HG03139 (cell line): ENCODE results near the gene ZNF57.
"Not testable (repeated sequence)": the region's sequence is repeated elsewhere in the genome, so short reads cannot be mapped to it uniquely, and the experiment has no call there.

Experiments
- ATAC-seq: cut with Tn5 transposase; IDR thresholded peaks from one replicate; pipeline ENCODE4 v1.9.1; 2021; ENCODE audit not compliant: unreplicated experiment

Gene ZNF57

GRCh38 chr19:2950286-2951124, 49.8 kb downstream of the ZNF57 start:
- peak; percentile 92 for ATAC-seq

GRCh38 chr19:2952953-2953481, 52.3 kb downstream of the ZNF57 start:
- ATAC-seq: no peak

DNA sequence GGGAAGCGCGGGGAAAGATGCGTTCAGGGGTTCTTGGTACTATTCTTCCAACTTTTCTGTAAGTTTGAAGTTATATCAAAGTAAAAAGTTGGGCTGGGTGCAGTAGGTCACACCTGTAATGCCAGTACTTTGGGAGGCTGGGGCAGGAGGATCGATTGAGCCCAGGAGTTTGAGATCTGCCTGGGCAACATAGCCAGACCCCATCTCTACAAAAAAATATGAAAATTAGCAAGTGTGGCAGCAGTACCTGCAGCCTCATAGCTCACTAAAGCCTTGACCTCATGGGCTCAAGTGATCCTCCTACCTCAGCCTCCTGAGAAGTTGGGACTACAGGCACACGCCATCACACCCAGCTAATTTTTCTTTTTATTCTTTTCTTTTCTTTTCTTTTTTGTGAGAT, 56.4 kb downstream of the ZNF57 start:
- no peak for ATAC-seq

DNA sequence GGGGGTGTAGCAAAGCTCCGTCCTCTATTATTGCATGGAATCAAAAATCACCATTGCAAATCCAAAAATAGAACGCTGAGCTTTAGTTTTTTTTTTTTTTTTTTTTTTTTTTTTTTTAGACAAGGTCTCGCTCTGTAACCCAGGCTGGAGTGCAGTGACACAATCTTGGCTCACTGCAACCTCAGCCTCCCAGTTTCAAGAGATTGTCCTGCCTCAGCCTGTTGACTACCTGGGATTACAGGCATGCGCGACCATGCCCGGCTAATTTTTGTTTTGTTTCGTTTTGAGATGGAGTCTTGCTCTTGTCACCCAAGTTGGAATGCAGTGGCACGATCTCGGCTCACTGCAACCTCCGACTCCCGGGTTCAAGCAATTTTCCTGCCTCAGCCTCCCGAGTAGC, 59.4 kb downstream of the ZNF57 start:
- ATAC-seq: no peak

- no peak for ATAC-seq
Measured at GRCh38 chr19:2962018-2962670, 61.4 kb downstream of the ZNF57 start.

DNA sequence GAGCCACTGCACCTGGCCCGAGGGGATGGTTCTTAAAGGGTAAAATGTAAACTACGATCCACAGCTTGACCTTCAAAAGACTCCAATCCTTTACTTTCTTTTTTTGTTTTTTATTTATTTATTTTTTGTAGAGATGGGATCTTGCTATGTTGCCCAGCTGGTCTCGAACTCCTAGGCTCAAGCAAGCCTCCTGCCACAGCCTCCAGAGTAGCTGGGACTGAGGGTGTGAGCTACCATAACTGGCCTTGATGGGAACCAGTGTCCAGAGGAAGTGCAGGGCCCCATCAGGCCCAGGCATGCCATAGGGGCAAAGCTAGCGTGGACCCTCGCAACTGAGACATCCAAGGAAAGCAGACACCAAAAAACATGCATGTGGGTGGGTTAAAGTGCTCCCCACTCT, 62.4 kb downstream of the ZNF57 start:
- no peak for ATAC-seq

DNA sequence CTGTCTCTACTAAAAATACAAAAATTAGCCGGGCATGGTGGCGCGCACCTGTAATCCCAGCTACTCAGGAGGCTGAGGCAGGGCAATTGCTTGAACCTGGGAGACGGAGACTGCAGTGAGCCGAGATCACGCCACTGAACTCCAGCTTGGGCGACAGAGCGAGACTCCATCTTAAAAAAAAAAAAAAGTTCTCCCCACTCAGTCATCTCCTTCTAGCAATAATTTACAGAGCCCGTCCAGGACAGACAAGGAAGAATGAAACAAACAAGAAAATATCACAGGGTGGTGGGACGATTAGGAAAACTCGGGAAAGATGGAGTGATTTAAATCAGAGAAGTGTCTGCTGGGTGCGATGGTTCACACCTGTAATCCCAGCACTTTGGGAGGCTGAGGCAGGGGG, 62.9 kb downstream of the ZNF57 start:
- not testable (repeated sequence) for ATAC-seq

DNA sequence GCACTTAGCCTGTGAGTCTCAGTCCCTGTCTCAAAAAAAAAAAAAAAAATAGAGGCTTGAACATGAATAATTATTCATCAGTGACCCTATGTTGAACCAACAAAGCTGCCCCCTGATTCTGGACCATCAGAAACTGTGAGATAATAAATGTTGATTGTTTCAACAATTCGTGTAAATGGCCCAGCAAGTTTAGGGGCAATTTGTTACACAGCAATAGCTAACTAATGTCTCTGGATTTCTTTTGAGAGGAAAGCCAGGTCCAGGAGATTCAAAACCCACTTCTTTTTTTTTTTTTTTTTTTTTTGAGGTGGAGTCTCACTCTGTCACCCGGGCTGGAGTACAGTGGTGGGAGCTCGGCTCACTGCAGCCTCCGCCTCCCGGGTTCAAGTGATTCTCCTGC, 64.1 kb downstream of the ZNF57 start:
- ATAC-seq: no peak

DNA sequence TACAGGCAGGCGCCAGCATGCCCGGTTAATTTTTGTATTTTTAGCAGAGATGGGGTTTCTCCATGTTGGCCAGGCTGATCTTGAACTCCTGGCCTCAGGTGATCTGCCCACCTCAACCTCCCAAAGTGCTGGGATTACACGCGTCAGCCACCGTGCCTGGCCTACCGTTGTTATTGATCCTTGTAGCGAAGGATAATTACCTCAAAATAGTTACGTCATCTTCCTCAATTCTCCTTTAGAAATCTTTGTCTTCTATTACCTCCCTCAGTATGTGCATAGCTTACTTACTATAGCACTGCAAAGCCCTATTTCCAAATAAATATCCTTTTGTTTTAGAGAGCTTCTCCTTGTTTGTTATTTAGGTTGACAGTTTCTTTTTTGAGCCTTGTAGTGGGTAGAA, 67.2 kb downstream of the ZNF57 start:
- ATAC-seq: no peak
